A549 (cell line): ENCODE results near the gene LUZP1.

Source experiments
- KDM5A ChIP-seq: fragments of 200-600 bp; sonication (generic); IDR thresholded peaks from 2 replicates; pipeline ENCODE4 v1.6.1; 2016; ENCODE audit warnings: antibody characterized with exemption, mild to moderate bottlenecking
- TF ChIP-seq, protein P1 (sequence below): fragments of 150-350 bp; IDR thresholded peaks from 2 replicates; pipeline ENCODE4 v1.6.1; 2014; ENCODE audit warnings: low read depth, mild to moderate bottlenecking, low read length

DNA sequence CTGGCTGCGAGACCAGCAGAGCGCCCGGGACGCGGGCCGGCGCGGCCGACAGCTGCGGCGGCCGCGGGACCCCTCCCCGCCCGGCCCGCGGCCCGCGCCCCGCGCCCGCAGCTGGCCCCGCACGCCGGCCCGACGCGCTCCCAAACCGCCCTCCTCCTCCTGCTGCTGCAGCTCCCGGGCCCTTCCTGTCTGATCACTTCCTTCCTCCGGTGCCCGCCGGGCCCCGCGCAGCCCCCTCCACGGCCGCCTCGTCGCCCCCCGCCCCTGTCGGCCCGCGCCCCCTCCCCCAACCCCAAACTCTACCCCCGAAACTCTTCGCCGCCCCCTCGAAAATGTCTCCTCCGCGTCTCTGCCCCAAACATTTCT, 594 bp downstream of the LUZP1 start:
- TF ChIP-seq KDM5A, result no peak
- TF ChIP-seq, protein P1, sequence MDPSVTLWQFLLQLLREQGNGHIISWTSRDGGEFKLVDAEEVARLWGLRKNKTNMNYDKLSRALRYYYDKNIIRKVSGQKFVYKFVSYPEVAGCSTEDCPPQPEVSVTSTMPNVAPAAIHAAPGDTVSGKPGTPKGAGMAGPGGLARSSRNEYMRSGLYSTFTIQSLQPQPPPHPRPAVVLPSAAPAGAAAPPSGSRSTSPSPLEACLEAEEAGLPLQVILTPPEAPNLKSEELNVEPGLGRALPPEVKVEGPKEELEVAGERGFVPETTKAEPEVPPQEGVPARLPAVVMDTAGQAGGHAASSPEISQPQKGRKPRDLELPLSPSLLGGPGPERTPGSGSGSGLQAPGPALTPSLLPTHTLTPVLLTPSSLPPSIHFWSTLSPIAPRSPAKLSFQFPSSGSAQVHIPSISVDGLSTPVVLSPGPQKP, result no peak
